Measurements from ENCODE around the gene FARP1.

DNA sequence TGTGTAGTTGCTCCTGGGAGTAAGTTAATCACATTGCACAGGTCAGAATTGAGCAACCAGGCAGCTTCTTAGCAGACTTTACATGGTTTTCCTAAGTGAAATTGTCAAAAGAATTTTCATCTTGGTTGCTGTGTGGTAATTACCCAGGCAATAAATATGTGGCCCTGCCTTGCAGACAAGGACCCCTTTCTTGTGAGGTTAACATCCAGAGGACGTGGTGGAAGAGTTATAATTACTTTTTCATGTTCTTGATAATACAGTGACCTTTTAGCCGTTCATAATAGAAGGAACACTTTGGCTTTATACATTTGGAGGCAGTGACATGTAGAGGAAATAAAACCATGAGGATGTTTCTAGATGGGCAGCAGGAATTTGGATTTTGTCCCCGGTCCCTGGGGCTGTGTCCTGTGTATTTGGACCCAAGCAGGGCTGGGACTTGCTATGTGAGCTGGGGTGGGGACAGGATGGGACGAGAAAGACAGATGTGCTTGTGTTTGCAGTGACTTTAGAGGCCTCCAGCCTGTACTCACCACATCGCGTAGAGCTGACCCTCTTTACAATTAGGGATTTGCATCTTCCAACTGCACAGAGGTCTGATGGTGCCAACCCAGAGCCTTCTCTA is 277.8 kb downstream of the FARP1 start:
- no peak for TF ChIP-seq EZH2 (IDR thresholded peaks at IDR 0.05; ENCODE audit: low read depth, low read length, severe bottlenecking)
- TF ChIP-seq CTCF (IDR thresholded peaks at IDR 0.05; ENCODE audit: control extremely low read depth in 1 of 3, insufficient read depth in 1 of 3, low read depth in 1 of 3, low read length in 3 of 3): no peak
- TF ChIP-seq SP1 (IDR thresholded peaks at IDR 0.05; ENCODE audit: low read depth, low read length): no peak
- no peak for TF ChIP-seq YY1 (IDR thresholded peaks at IDR 0.05; ENCODE audit: low read depth, low read length)
- TF ChIP-seq KDM5A (IDR thresholded peaks at IDR 0.05; ENCODE audit: low read length): no peak
- TF ChIP-seq SP2 (IDR thresholded peaks at IDR 0.05; ENCODE audit: low read length): no peak
- TF ChIP-seq TAF1 (IDR thresholded peaks at IDR 0.05; ENCODE audit: low read depth, low read length): no peak
- TF ChIP-seq POLR2A (IDR thresholded peaks at IDR 0.05; ENCODE audit: control extremely low read depth in 1 of 2, low read depth in 2 of 2, low read length in 2 of 2): no peak
- no peak for TF ChIP-seq ZNF274 (IDR thresholded peaks at IDR 0.05; ENCODE audit: borderline replicate concordance, extremely low read depth, low read length)
- TF ChIP-seq POU5F1 (IDR thresholded peaks at IDR 0.05; ENCODE audit: low read depth, low read length): no peak
- no peak for TF ChIP-seq KDM1A (IDR thresholded peaks at IDR 0.05; ENCODE audit: borderline replicate concordance, low read length)
- TF ChIP-seq RXRA (IDR thresholded peaks at IDR 0.05; ENCODE audit: insufficient read depth, low read depth, low read length): no peak
- TF ChIP-seq, protein P1, sequence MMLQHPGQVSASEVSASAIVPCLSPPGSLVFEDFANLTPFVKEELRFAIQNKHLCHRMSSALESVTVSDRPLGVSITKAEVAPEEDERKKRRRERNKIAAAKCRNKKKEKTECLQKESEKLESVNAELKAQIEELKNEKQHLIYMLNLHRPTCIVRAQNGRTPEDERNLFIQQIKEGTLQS (IDR thresholded peaks at IDR 0.05; ENCODE audit: insufficient read depth, low read depth, low read length): no peak

Data from H1 (cell line).